ENCODE measurements around the gene ZNF407. TPM values are rescaled to one million over a fixed set of nuclear protein-coding genes. Genes with fewer than 3 reads are reported as not detected.

ZNF407 gene
- total and polyA plus RNA-seq, 2 experiments from 2014 or later, result 2.1 to 10.4 TPM

- TF ChIP-seq EZH2phosphoT487 (IDR thresholded peaks at IDR 0.05; ENCODE audit: unreplicated experiment) (no peak), EZH2 (IDR thresholded peaks at IDR 0.05; ENCODE audit: low read depth, unreplicated experiment) (no peak), NANOG (IDR thresholded peaks at IDR 0.05; ENCODE audit: borderline replicate concordance) (no peak), CTCF (conservative IDR thresholded peaks at IDR 0.05; ENCODE audit: low read depth in 2 of 2) (no peak), ZNF462 (CRISPR knock-in tag; IDR thresholded peaks at IDR 0.05) (no peak), POLR2AphosphoS5 (IDR thresholded peaks at IDR 0.05; ENCODE audit: low read depth) (no peak), CREB1 (CRISPR knock-in tag; IDR thresholded peaks at IDR 0.05; ENCODE audit: low read depth) (no peak)
- H3K4me1 Mint-ChIP-seq, result peaks cover 33% of the 10 kb centered on the region
- DNase-seq (ENCODE audit: low spot score) (no peak), ATAC-seq (no peak)
- H3K27me3 Mint-ChIP-seq (ENCODE audit: insufficient read depth, low read depth, poor library complexity), result peaks cover 4% of the 10 kb centered on the region
- no peaks in the 10 kb centered on the region for H3K36me3 Mint-ChIP-seq (ENCODE audit: low read depth)
- Histone ChIP-seq H3K27me3 (ENCODE audit: insufficient read depth) (no peaks in the 10 kb centered on the region), H3F3A (replicated peaks; ENCODE audit: low read depth) (no peaks in the 10 kb centered on the region), H3K4me2 (no peak overlapping the region), H3K36me3 (ENCODE audit: insufficient read depth) (no peaks in the 10 kb centered on the region), H2AFZ (no peak overlapping the region), H3K4me3 (no peak overlapping the region), H4K20me1 (replicated peaks; ENCODE audit: insufficient read depth) (no peaks in the 10 kb centered on the region), H3K27ac (ENCODE audit: low read depth) (no peak overlapping the region), H3K79me2 (replicated peaks; ENCODE audit: insufficient read depth) (no peaks in the 10 kb centered on the region), H3K9me2 (ENCODE audit: insufficient read depth) (no peaks in the 10 kb centered on the region), H3K4me1 (ENCODE audit: insufficient read depth) (peaks cover 25% of the 10 kb centered on the region)
- no peak overlapping the region for H3K4me3 Mint-ChIP-seq
- no peak overlapping the region for H3K27ac Mint-ChIP-seq
- no peaks in the 10 kb centered on the region for H3K9me3 Mint-ChIP-seq
Measured at GRCh38 chr18:74916773-74917393, 319.2 kb downstream of the ZNF407 start.
